ENCODE measurements around the gene PQBP1.

The PQBP1 gene

GRCh38 chrX:48891402-48892288 lies 6.1 kb upstream of the PQBP1 start:
- no peak overlapping the region for H3K27ac ChIP-seq (ENCODE audit: insufficient read depth in 1 of 2, low read depth in 1 of 2, low read length in 2 of 2, poor library complexity in 1 of 2, severe bottlenecking in 2 of 2)
- H3K9me3 ChIP-seq (ENCODE audit: control extremely low read depth in 1 of 5, control insufficient read depth in 4 of 5, insufficient read depth in 2 of 5, low read depth in 1 of 5, low read length in 4 of 5) = no peaks in the 10 kb centered on the region
- H3K36me3 ChIP-seq (ENCODE audit: control insufficient read depth in 4 of 4, insufficient read depth in 4 of 4, low read length in 3 of 4) = peaks cover 0 to 21% (median 12%) of the 10 kb centered on the region in 4 experiments
- POLR2A ChIA-PET = interaction anchor here (1.4 kb wide), 1 partner anchor 46 kb away, joined by 3 read pairs; no protein-coding TSS in a partner anchor
- H3K4me3 ChIP-seq (ENCODE audit: control insufficient read depth in 1 of 7, extremely low read depth in 1 of 7, insufficient read depth in 4 of 7, low read depth in 2 of 7, low read length in 6 of 7) = peak overlapping the region; percentile 20 to 70 (median 54)
- H3K27me3 ChIP-seq (replicated peaks in 2 of 5; ENCODE audit: control insufficient read depth in 4 of 5, insufficient read depth in 5 of 5, low read length in 4 of 5) = no peaks in the 10 kb centered on the region
- WGBS (ENCODE audit: insufficient coverage) = 47% methylated on average over 61 of the region's 68 CpGs
- H3K4me1 ChIP-seq (ENCODE audit: control extremely low read depth in 1 of 4, control insufficient read depth in 4 of 4, insufficient read depth in 4 of 4, low read length in 3 of 4) = peaks cover 0 to 12% (median 8%) of the 10 kb centered on the region in 4 experiments
- CTCF ChIA-PET = interaction anchor here (0.7 to 2.3 kb wide), 8 partner anchors 12 to 58 kb away, joined by 3 to 8 read pairs (median 4); partner anchors contain the start of gene SLC35A2
- peak; percentile 80 to 90 (median 87) for DNase-seq

DNA sequence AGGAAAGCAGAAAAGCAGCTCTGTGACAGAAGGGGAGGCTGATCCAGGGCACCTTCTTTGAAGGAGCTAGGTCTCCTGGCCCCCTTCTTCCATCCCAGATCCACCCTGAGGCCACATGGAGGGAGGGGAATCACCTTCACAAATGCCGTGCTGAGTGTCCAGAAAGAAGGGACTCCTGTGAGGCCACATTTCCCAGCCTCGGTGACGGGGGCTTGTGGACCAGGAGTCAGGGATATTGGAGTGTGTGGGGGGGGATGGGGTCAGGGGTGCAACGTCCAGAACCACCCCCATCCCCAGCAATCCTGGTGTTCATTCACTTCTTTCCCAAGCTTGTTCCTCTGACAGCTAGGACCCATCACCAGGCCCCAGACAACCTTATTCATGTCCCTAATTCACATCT lies 4.8 kb upstream of the PQBP1 start:
- Histone ChIP-seq H3K9me3 (ENCODE audit: control extremely low read depth in 1 of 5, control insufficient read depth in 4 of 5, insufficient read depth in 2 of 5, low read depth in 1 of 5, low read length in 4 of 5) (peaks cover 0 to 4% (median 0%) of the 10 kb centered on the region in 5 experiments), H3K4me3 (ENCODE audit: control insufficient read depth in 1 of 7, extremely low read depth in 1 of 7, insufficient read depth in 4 of 7, low read depth in 2 of 7, low read length in 6 of 7) (no peak overlapping the region), H3K36me3 (ENCODE audit: control insufficient read depth in 4 of 4, insufficient read depth in 4 of 4, low read length in 3 of 4) (peaks cover 0 to 21% (median 12%) of the 10 kb centered on the region in 4 experiments), H3K27ac (ENCODE audit: insufficient read depth in 1 of 2, low read depth in 1 of 2, low read length in 2 of 2, poor library complexity in 1 of 2, severe bottlenecking in 2 of 2) (no peak overlapping the region), H3K4me1 (ENCODE audit: control extremely low read depth in 1 of 4, control insufficient read depth in 4 of 4, insufficient read depth in 4 of 4, low read length in 3 of 4) (peaks cover 0 to 15% (median 9%) of the 10 kb centered on the region in 4 experiments), H3K27me3 (replicated peaks in 2 of 5; ENCODE audit: control insufficient read depth in 4 of 5, insufficient read depth in 5 of 5, low read length in 4 of 5) (no peaks in the 10 kb centered on the region)
- ChIA-PET CTCF (interaction anchor here (0.6 to 2.3 kb wide), 4 partner anchors 14 to 131 kb away, joined by 3 to 7 read pairs (median 4); partner anchors contain the start of gene GLOD5), POLR2A (interaction anchor here (0.6 kb wide), 1 partner anchor 23 kb away, joined by 4 read pairs; no protein-coding TSS in a partner anchor)
- no peak for DNase-seq
- WGBS (ENCODE audit: insufficient coverage) = no CpG with 5 or more reads among the region's 4 CpGs

GRCh38 chrX:48893556-48894348 lies 4.0 kb upstream of the PQBP1 start:
- DNase-seq = no peak
- no peak overlapping the region for H3K27ac ChIP-seq (ENCODE audit: insufficient read depth in 1 of 2, low read depth in 1 of 2, low read length in 2 of 2, poor library complexity in 1 of 2, severe bottlenecking in 2 of 2)
- no peaks in the 10 kb centered on the region for H3K27me3 ChIP-seq (replicated peaks in 2 of 5; ENCODE audit: control insufficient read depth in 4 of 5, insufficient read depth in 5 of 5, low read length in 4 of 5)
- CTCF ChIA-PET = interaction anchor here (0.6 to 1.4 kb wide), 3 partner anchors 13 to 132 kb away, joined by 3 to 5 read pairs (median 3); partner anchors contain the start of gene GLOD5
- H3K9me3 ChIP-seq (ENCODE audit: control extremely low read depth in 1 of 5, control insufficient read depth in 4 of 5, insufficient read depth in 2 of 5, low read depth in 1 of 5, low read length in 4 of 5) = peaks cover 0 to 4% (median 0%) of the 10 kb centered on the region in 5 experiments
- H3K4me3 ChIP-seq (ENCODE audit: control insufficient read depth in 1 of 7, extremely low read depth in 1 of 7, insufficient read depth in 4 of 7, low read depth in 2 of 7, low read length in 6 of 7) = no peak overlapping the region
- H3K36me3 ChIP-seq (ENCODE audit: control insufficient read depth in 4 of 4, insufficient read depth in 4 of 4, low read length in 3 of 4) = peaks cover 0 to 21% (median 12%) of the 10 kb centered on the region in 4 experiments
- H3K4me1 ChIP-seq (ENCODE audit: control extremely low read depth in 1 of 4, control insufficient read depth in 4 of 4, insufficient read depth in 4 of 4, low read length in 3 of 4) = peaks cover 0 to 19% (median 15%) of the 10 kb centered on the region in 4 experiments
- WGBS (ENCODE audit: insufficient coverage) = 84% methylated on average over 14 of the region's 16 CpGs
- POLR2A ChIA-PET = no interaction called here

GRCh38 chrX:48894891-48895290 lies 2.8 kb upstream of the PQBP1 start:
- 54% methylated on average over 2 of the region's 6 CpGs for whole genome bisulfite sequencing (ENCODE audit: insufficient coverage)
- H3K27ac ChIP-seq (ENCODE audit: insufficient read depth in 1 of 2, low read depth in 1 of 2, low read length in 2 of 2, poor library complexity in 1 of 2, severe bottlenecking in 2 of 2) = no peak overlapping the region
- POLR2A ChIA-PET = no interaction called here
- DNase-seq = no peak
- CTCF ChIA-PET = interaction anchor here (1.4 kb wide), 1 partner anchor 58 kb away, joined by 3 read pairs; no protein-coding TSS in a partner anchor
- peaks cover 0 to 24% (median 17%) of the 10 kb centered on the region in 4 experiments for H3K4me1 ChIP-seq (ENCODE audit: control extremely low read depth in 1 of 4, control insufficient read depth in 4 of 4, insufficient read depth in 4 of 4, low read length in 3 of 4)
- H3K27me3 ChIP-seq (replicated peaks in 2 of 5; ENCODE audit: control insufficient read depth in 4 of 5, insufficient read depth in 5 of 5, low read length in 4 of 5) = no peaks in the 10 kb centered on the region
- H3K36me3 ChIP-seq (ENCODE audit: control insufficient read depth in 4 of 4, insufficient read depth in 4 of 4, low read length in 3 of 4) = peaks cover 0 to 24% (median 12%) of the 10 kb centered on the region in 4 experiments
- no peak overlapping the region for H3K4me3 ChIP-seq (ENCODE audit: control insufficient read depth in 1 of 7, extremely low read depth in 1 of 7, insufficient read depth in 4 of 7, low read depth in 2 of 7, low read length in 6 of 7)
- H3K9me3 ChIP-seq (ENCODE audit: control extremely low read depth in 1 of 5, control insufficient read depth in 4 of 5, insufficient read depth in 2 of 5, low read depth in 1 of 5, low read length in 4 of 5) = peaks cover 0 to 4% (median 0%) of the 10 kb centered on the region in 5 experiments

DNA sequence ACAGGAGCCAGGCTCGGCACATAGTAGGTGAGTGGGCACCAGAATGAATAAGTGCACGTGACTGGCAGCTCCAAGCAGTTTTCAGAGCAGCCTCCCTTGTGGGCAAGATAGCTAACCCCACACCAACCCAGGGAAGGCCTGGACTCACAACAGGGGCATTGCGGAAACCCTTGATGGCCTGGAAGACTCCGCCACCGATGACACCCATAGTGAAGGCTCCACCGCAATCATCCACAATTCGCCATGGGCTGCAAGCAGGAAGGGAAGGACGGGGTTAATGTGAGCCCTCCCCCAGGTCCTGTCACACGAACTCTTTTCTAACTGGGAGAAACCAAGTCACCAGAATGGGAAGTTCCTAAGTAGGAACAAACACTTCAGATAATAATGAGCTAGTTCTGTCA lies 1.1 kb upstream of the PQBP1 start:
- ChIA-PET CTCF (interaction anchor here (0.6 to 1.7 kb wide), 5 partner anchors 10 to 1353 kb away, joined by 3 to 5 read pairs (median 3); no protein-coding TSS in a partner anchor), POLR2A (interaction anchor here (0.6 to 2.5 kb wide), 2 partner anchors 15 to 268 kb away, joined by 4 to 12 read pairs; partner anchors contain the start of gene SLC35A2)
- WGBS (ENCODE audit: insufficient coverage) = 71% methylated on average over 6 of the region's 9 CpGs
- H3K4me1 ChIP-seq (ENCODE audit: control extremely low read depth in 1 of 4, control insufficient read depth in 4 of 4, insufficient read depth in 4 of 4, low read length in 3 of 4) = peaks cover 0 to 23% (median 15%) of the 10 kb centered on the region in 4 experiments
- peak overlapping the region; percentile 88 to 94 for H3K27ac ChIP-seq (ENCODE audit: insufficient read depth in 1 of 2, low read depth in 1 of 2, low read length in 2 of 2, poor library complexity in 1 of 2, severe bottlenecking in 2 of 2)
- peaks cover 0 to 32% (median 16%) of the 10 kb centered on the region in 4 experiments for H3K36me3 ChIP-seq (ENCODE audit: control insufficient read depth in 4 of 4, insufficient read depth in 4 of 4, low read length in 3 of 4)
- H3K4me3 ChIP-seq (ENCODE audit: control insufficient read depth in 1 of 7, extremely low read depth in 1 of 7, insufficient read depth in 4 of 7, low read depth in 2 of 7, low read length in 6 of 7) = peak overlapping the region in 6 of 7 experiments; percentile 59 to 83 (median 78)
- no peaks in the 10 kb centered on the region for H3K27me3 ChIP-seq (replicated peaks in 2 of 5; ENCODE audit: control insufficient read depth in 4 of 5, insufficient read depth in 5 of 5, low read length in 4 of 5)
- no peak for DNase-seq
- peaks cover 0 to 4% (median 0%) of the 10 kb centered on the region in 5 experiments for H3K9me3 ChIP-seq (ENCODE audit: control extremely low read depth in 1 of 5, control insufficient read depth in 4 of 5, insufficient read depth in 2 of 5, low read depth in 1 of 5, low read length in 4 of 5)

GRCh38 chrX:48897157-48897624 lies 539 bp upstream of the PQBP1 start:
- H3K36me3 ChIP-seq (ENCODE audit: control insufficient read depth in 4 of 4, insufficient read depth in 4 of 4, low read length in 3 of 4) = peaks cover 0 to 38% (median 19%) of the 10 kb centered on the region in 4 experiments
- H3K27ac ChIP-seq (ENCODE audit: insufficient read depth in 1 of 2, low read depth in 1 of 2, low read length in 2 of 2, poor library complexity in 1 of 2, severe bottlenecking in 2 of 2) = peak overlapping the region; percentile 88 to 94
- no peaks in the 10 kb centered on the region for H3K27me3 ChIP-seq (replicated peaks in 2 of 5; ENCODE audit: control insufficient read depth in 4 of 5, insufficient read depth in 5 of 5, low read length in 4 of 5)
- peaks cover 0 to 17% (median 12%) of the 10 kb centered on the region in 4 experiments for H3K4me1 ChIP-seq (ENCODE audit: control extremely low read depth in 1 of 4, control insufficient read depth in 4 of 4, insufficient read depth in 4 of 4, low read length in 3 of 4)
- ChIA-PET POLR2A (interaction anchor here (0.6 to 2.5 kb wide), 8 partner anchors 9 to 269 kb away, joined by 3 to 12 read pairs (median 4); partner anchors contain the start of genes OTUD5 and SLC35A2), CTCF (interaction anchor here (0.6 to 1.7 kb wide), 4 partner anchors 11 to 49 kb away, joined by 3 to 5 read pairs (median 3); no protein-coding TSS in a partner anchor)
- 43% methylated on average over 36 of the region's 38 CpGs for WGBS (ENCODE audit: insufficient coverage)
- H3K4me3 ChIP-seq (ENCODE audit: control insufficient read depth in 1 of 7, extremely low read depth in 1 of 7, insufficient read depth in 4 of 7, low read depth in 2 of 7, low read length in 6 of 7) = peak overlapping the region; percentile 59 to 83 (median 77)
- DNase-seq = peak; percentile 73 to 86 (median 84)
- H3K9me3 ChIP-seq (ENCODE audit: control extremely low read depth in 1 of 5, control insufficient read depth in 4 of 5, insufficient read depth in 2 of 5, low read depth in 1 of 5, low read length in 4 of 5) = peaks cover 0 to 4% (median 0%) of the 10 kb centered on the region in 5 experiments
